Measurements from ENCODE around the gene TMEM156.

- TF ChIP-seq POLR2A (IDR thresholded peaks at IDR 0.05): no peak
- TF ChIP-seq CTCF (IDR thresholded peaks at IDR 0.05): no peak
Observed at GRCh38 chr4:38954727-38955126, 77.5 kb downstream of the TMEM156 start.
